Fibroblast of upper back skin (primary cell): ENCODE data around the gene TTC28.
"Not testable (repeated sequence)": the region's sequence is repeated elsewhere in the genome, so short reads cannot be mapped to it uniquely, and the experiment has no call there.

Source experiments
- DNase-seq: peaks from one replicate; pipeline ENCODE4 v3.0.0-alpha.2; 2013

The TTC28 gene

DNA sequence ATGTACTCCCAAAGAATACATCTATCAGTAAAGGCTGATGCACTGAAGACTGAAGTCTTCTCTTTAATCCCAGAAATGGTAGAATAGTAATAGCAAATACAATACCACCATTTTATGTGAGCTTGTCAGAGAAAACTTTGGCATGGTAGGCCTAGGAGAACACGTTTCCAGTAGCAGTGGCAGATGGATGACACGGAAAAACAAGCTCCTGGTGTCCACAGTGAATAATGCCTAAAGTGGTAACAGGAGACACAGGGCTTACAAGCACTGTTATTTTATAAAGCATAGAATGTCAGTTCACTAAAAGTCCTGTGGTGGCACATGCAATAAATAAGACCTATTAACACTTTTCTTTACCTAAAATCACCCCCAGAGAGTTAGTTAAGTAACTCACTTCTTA is 277.6 kb downstream of the TTC28 start:
- DNase-seq: no peak

GRCh38 chr22:28398981-28399380 is 280.7 kb downstream of the TTC28 start:
- peak; percentile 27 for DNase-seq

GRCh38 chr22:28398355-28398754 is 281.3 kb downstream of the TTC28 start:
- DNase-seq: no peak

DNA sequence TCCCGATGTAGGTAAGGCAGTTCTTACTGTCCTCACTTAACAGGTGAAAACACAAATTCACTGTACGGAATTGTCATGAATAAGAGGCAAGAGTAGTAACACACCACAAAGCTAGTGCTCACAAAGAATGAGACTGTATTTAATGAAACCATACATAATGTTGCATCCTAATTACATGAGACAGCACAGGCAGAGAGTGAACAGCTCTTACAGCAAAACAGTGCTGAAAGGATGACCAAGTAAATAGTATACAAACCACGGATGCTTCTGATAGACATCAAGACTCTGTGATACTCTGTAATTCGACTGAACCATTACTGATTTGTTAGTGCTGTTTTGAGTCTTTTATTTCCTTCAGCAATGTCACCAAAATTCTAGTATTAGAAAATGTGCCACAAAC is 282.3 kb downstream of the TTC28 start:
- no peak for DNase-seq

DNA sequence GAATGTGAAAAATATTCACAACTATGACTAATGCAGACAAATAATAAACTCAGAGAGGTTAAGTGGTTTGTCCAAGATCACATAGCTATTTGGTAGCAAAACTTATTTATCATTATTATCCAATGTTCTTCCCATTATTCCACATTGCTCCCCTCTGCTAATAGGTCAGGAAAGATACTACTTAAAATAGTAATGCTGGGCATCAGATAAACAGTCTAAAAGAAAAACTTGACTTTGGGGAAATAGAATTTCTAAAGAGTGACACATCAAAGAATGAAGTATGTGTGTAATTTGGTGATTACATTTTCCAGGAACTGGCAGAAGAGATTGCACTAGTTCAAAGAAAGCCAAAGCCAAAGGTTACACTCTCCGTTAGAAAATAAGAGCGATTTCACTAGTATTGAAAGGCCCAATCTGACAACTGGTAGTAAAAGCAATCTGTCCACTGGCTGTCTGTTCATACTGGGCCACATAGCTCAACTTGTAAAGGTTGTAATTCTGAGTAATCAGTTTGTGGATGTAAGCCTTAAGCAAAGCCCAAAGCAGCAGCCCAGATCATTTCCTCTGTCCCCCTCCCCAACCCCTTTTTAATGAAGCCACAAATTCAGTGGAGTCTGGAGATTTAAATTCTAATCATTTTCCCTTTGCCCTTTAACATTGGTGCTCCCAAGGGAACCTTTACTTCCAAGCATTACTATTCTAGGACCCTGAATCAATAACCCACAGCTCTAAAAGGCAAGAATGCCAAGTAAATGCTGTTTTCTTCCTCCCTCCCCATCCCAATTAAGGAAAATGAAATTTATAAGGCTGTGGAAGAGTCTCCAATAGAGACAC is 283.5 kb downstream of the TTC28 start:
- DNase-seq: peak; percentile 56

DNA sequence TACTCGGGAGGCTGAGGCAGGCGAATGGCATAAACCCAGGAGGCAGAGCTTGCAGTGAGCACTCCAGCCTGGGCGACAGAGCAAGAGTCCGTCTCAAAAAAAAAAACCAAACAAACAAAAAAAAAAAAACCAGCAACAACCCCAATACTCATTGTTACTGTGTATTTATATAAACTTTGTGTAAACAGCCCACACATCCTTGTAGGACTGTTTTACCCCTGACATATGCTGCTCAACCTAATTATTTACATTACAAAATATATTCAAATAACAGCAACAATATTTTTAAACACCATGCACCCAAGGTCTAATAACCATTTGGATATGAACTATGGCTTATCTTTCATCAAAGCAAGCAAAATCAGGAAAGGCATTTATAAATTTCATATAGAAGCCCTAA is 284.1 kb downstream of the TTC28 start:
- no peak for DNase-seq

DNA sequence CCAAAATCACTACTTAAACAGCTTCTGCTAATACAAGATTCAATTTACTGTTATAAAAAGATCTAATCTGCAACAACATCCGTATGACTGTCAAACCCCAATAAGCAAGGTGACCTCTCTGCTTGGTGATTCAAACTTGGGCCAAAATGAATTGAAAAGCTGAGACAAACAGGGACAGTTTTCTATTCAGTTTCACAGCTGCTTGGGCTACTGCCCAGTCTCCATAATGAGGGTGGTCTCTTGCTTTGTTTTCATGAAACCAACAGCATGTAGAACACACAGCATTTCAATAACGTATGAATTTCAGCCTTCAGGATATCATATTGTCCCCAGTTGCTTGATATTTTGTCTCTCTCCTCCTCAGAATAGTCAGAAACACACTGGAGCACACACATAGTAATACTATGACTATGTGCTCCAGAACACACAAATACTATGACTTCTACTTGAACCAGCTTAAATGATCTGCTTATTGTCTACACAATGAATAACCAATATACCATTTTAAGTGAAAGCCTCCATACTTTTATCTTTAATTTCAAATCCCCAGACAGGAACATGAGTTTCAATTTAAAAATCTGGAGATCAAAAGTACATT is 285.0 kb downstream of the TTC28 start:
- DNase-seq: no peak

GRCh38 chr22:28381429-28382167 is 298.0 kb downstream of the TTC28 start:
- peak; percentile 44 for DNase-seq

GRCh38 chr22:28379951-28380350 is 299.7 kb downstream of the TTC28 start:
- no peak for DNase-seq

- no peak for DNase-seq
Observed at GRCh38 chr22:28379075-28379779, 300.4 kb downstream of the TTC28 start.

- peak; percentile 20 for DNase-seq
Observed at GRCh38 chr22:28375761-28376534, 303.7 kb downstream of the TTC28 start.

DNA sequence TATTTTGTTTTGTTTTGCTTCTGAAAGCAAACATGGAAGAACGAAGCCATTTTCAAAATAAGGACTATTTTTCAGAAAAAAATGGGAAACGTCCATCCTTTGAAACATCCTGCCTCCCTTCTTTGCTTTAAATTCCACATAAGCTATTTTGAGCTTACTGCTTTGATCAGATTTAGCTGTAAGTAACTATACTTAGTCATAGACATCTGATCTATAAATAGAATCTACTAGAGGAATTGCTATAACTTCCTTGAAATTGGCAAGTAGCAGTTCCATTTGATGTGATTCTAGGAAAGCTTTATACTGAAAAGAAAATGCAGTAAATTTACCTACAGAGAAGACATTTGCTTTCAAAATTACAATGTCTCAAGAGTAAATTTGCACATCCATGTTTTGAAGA is 305.8 kb downstream of the TTC28 start:
- peak; percentile 59 for DNase-seq

DNA sequence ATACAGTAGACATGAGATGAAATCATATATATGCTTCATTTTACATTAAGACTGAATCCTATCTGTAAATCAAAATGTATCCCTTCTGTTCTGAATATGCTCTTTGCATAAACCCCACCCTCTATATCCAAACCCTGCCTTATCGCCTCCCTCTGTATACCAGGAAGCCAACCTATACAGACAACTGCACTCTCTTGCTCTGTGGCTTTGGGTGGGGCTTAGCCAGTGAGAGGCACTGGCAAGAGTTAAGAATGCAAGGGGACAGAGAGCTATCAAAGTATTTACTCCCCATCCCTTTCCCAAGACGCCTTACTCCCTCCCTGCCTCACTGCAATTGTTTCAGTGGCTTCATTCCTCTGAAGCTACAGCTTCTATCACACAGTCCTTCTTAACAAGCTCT is 309.8 kb downstream of the TTC28 start:
- no peak for DNase-seq

GRCh38 chr22:28366856-28367255 is 312.8 kb downstream of the TTC28 start:
- DNase-seq: no peak

GRCh38 chr22:28365371-28365770 is 314.3 kb downstream of the TTC28 start:
- DNase-seq: no peak

DNA sequence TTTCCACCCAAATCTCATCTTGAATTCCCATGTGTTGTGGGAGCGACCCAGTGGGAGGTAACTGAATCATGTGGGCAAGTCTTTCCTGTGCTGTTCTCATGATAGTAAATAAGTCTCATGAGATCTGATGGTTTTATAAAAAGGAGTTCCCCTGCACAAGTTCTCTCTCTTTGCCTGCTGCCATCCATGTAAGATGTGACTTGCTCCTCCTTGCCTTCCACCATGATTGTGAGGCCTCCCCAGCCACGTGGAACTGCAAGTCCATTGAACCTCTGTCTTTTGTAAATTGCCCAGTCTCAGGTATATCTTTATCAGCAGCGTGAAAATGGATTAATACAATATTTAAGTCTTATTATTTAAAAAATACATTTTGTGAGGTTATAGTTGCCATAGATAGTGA is 315.5 kb downstream of the TTC28 start:
- not testable (repeated sequence) for DNase-seq

- DNase-seq: no peak
Observed at GRCh38 chr22:28360939-28361338, 318.7 kb downstream of the TTC28 start.

GRCh38 chr22:28358312-28358711 is 321.3 kb downstream of the TTC28 start:
- no peak for DNase-seq

DNA sequence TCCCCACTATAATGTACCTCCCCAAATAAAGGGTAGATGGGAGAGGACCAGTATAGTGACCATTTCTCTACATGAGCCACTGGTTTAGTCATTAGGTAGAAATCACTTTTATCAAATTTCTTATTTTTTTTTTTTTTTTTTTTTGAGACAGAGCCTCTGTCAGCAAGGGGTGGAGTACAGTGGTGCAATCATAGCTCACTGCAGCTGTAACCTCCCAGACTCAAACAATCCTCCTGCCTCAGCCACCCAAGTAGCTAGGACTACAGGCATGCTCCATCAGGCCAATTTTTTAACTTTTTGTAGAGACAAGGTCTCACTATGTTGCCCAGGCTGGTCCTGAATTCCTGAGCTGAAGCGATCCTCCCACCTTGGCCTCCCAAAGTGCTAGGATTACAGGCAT is 322.4 kb downstream of the TTC28 start:
- no peak for DNase-seq

DNA sequence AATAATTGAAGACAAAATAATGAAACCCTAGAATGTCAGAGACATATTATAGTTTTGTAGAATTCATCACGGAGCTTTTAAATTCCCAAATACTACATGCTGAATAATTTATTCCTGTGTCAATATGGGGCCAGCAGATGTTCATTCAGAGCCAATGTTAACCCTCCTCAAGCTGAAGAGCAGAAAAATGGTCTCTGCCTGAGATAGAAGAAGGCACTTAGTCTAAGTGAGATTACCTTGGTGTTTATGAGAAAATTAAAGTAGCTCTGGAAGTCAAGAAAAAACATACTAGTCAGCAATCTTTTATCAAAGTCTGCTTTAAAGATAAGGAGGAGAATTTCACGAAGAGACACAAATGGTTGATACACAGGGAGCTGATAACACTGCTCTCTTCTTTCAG is 328.2 kb downstream of the TTC28 start:
- no peak for DNase-seq

DNA sequence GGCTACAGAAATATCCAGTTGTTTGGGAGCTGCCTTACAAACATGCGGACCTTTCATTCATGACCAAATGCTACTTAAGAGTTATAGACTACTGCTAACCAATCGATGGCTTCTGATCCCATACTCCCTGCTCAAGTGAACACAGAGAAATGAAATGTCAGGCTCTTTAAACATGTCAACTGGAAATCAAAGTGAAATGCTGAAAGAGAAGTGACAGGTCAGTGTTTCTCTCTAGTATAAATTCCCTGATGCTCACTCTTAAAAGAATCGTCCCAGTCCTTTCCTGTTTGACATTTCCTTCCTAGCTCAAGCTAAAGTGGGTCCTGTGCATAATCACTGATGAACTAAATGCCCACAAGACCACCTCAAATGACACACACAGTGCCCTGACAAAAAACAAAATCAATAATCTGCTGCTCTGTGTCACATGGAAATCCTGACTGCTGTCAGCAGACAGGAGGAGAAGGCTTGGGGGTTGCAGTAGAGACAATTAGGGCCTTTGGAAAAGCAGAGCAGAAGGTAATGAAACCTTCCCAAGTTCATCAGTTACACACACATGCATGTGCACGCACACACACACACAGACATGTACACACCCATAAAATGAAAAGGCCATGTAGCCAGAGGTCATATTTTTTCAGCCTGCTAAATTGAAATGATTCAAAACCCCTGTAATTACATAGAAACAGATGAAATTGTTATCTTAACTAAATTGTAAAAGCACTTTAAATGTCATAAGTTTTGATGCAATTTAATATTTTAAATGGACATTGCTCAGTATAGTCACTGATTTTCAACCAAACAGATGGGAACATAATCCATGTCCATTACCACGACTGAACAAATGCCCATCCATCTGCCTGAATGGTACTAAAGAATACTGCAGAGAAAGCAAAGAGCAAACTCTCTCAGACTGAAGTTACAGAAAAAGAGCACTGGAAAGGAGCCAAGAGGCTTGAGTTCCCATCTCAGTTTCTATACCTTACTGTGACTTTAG is 330.7 kb downstream of the TTC28 start:
- no peak for DNase-seq
